Activated CD4-positive, alpha-beta T cell treated with anti-CD3 and anti-CD28 coated beads for 4 hours (primary cell): ENCODE data around the gene ZNF296.

ENCODE experiments used
- DNase-seq, 2 donors: peaks; one replicate each; pipeline ENCODE4 v3.0.0-alpha.2; 2020

The ZNF296 gene

DNA sequence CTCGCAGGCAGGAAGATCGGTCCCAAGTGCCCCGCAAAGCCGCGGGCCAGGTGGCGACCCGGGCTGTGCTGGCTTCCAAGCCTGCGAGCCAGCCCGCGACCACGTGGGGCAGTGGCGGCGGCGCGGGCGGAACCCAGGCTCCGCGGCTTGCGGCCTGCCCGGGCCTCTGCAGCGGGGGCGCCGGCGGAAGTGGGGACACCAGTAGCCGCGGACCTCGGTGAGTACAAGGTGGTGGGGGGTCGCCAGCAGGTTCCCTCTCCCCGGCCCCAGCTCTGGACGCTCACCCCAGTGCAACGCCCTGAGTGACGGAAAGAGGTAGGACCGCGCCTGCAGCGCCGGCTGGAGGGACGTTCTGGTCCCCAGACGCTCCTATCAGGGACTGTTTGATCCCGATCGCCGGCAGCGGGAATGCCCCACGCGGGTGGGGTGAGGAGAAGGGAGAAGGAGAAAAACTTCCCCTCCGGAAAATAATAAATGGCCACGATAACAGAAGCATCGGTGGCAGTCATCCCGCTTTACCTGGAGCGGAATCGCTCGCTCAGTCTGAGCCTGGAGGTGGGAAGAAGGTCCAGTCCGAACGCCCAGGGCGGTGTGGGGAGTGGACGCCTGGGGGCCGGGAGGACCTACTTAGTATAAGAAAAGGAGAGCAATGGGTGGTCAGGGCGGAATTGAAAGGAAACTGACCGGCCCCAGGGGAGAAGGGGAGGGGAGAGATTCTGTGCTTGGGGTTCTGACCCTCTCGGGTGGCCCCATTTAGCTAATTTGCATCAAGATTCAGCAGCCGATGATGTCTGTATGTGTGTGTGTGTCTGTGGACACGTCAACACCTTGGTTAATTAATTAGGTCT is 3.0 kb upstream of the ZNF296 start, which contains the start of gene GEMIN7:
Gene GEMIN7, plus strand, starts transcription at position 198 of the 848 bp plus-strand sequence. CDS start 10,855 bp downstream, outside the sequence.
- DNase-seq = peak; percentile 72 to 81

DNA sequence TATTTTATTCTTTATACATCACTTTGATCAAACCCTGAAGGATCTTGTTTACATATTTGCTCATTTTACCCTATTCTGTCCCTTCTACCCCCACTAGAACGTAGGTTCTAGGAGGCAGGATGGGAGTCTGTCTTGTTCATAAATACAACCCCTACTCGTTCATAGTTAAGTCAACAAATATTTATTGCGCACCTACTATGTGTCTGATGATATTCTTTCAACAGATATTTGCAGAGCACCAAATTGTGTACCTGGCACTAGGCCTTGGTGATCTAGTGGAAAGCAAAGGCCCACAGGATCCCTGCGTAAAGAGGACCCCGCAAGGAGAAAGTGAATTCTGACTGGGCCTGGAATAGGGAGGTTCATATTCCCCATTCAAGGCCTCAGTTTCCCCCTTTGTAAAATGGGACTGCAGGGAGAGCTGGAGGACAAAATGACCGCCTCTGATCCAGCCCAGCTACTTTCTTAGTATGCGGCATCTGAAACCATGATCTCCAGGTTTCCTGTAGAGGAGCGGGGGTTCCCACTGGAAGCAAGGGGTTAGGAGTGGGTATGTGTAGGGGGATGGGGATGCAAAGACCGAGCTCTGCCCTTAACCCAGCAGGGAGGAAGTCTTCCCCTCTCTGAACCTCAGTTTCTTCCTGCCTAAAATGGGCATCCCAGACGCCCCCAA is 2.2 kb upstream of the ZNF296 start:
- no peak for DNase-seq

DNA sequence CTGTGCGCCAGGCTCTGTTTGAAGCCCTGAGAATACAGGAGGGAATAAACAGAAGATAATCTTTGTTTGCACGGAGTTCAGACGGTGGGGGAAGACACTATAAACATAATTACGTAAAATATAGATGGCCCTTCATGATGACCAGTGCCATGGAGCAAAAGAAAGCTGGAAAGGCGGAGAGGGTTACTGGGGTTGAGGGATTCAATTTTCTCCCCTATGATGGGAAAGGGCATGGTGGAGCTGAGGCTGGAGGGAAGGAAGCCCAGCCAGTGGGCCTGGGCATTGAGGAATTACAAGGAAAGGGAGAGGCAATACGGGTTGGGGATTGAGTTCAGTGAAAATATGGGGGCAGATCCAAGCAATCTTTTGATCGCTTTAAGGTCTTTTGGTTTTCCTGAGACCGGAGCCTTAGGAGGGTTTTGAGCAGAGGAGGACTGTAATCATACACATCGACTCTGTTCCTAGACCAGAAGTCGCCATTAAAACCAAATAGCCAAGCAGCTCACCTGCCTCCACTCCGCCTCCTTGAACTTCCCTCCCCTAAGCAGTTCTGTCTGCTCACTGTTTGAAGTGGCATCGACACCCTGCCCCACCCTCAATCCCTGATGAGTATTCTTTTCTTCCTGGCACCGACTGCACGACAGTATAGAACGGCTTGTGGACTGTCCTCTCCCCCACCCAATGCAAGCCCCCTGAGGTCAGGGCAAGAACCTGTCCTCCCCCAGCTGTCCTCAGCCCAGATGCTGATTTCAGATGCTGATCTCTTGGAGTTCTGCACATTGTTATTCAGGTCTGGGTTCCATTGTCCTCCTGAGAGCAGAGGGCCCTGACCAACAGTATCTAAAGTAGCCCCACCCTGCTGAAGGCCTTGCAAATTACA is 813 bp upstream of the ZNF296 start:
- DNase-seq = no peak

- peak in 1 of 2 donors; percentile 27 for DNase-seq
These were observed 813 bp downstream of the ZNF296 start for GRCh38 chr19:45075301-45076028.

- DNase-seq = no peak
These were observed 1.5 kb downstream of the ZNF296 start for GRCh38 chr19:45074744-45075300.

DNA sequence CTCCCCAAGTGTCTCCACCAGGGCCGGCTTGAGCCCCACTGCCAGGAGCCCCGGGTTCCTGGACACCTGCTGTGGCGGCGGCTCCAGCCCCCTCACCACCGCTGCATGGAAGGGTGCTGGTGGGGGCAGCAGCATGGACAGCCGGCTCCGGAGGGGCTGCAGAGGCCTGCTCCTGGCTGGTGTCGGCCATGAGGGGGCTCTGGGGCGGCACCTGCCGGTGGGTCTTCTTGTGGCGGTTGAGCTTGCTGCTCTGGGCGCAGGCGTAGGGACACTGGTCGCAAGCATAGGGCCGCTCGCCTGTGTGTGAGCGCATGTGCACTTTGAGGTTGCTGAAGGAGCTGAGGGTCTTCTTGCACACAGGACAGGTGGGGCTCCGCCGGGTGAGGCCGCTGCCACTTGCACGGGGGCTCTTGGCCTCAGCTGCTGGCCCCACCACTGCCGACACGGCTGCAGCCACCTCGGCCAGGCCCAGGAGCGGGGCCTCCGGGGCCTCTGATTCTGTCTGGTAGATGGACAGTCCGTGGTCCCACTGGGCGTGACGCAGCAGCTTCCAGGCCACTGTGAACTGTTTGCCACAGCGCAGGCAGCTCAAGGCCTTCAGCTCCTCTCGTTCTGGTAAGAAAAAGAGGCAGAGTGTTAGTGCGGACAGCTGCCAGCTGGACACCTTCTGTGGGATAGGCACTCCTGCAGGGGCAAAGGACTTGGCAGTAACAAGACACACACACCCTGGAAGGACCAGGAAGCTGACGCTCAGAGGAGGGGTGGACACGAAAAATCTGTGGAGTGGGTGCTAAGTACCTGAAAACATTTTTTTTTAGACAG is 4.1 kb downstream of the ZNF296 start:
- DNase-seq = no peak

GRCh38 chr19:45071545-45071938 is 4.7 kb downstream of the ZNF296 start:
- no peak for DNase-seq

GRCh38 chr19:45070861-45071544 is 5.3 kb downstream of the ZNF296 start:
- no peak for DNase-seq

DNA sequence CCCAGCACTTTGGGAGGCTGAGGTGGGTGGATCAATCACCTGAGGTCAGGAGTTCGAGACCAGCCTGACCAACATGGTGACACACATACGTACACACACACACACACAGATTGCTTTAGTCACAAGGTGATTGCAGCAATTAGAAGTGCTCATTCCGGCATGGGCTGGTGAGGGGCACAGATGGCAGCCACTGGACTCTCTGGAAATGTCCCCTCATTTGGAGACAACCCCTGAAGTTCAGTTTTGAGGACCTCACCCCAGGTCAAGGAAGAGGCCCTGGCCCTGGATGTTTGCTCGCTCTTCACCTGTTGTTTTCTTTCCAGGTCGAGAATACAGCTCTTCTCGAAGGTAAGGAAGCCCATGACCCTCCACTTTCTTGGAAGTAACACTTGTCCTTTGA is 6.1 kb downstream of the ZNF296 start:
- DNase-seq = no peak

- no peak for DNase-seq
These were observed 7.2 kb downstream of the ZNF296 start for GRCh38 chr19:45069056-45069455.

GRCh38 chr19:45068041-45068440 is 8.2 kb downstream of the ZNF296 start:
- DNase-seq = no peak

- DNase-seq = no peak
These were observed 9.2 kb downstream of the ZNF296 start for GRCh38 chr19:45066921-45067661.

- DNase-seq = no peak
These were observed 12.2 kb downstream of the ZNF296 start for GRCh38 chr19:45063851-45064801.

DNA sequence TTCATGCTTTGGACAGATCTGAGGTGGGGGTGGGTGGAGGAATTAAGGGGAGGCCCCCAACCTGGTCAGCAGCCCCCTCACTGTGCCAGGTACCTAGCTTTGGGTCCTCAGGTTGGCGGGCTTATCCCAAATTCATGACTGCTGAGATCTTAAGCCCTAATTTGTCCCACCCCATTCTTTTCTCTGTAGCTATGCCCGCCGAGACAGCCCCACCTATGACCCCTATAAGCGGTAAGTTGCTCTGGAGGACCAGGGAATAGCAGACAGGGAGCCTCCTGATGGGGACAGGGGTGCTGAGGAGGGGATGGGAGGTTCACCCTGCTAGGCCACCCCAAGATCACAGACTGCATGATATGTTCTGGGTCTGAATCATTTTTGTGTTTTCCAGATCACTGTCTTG is 14.3 kb downstream of the ZNF296 start:
- DNase-seq = no peak

GRCh38 chr19:45059258-45059965 is 16.9 kb downstream of the ZNF296 start:
- DNase-seq = peak; percentile 78 to 86

- no peak for DNase-seq
These were observed 17.6 kb downstream of the ZNF296 start for GRCh38 chr19:45058622-45059159.

GRCh38 chr19:45057444-45057843 is 18.8 kb downstream of the ZNF296 start:
- DNase-seq = no peak

- no peak for DNase-seq
These were observed 19.4 kb downstream of the ZNF296 start for GRCh38 chr19:45056831-45057230.
